SK-N-MC (cell line): Measurements from ENCODE around the gene EIF4EBP2.

Experiments used
- DNase-seq: peaks from one replicate; pipeline ENCODE4 v3.0.0-alpha.2; 2011; ENCODE audit warnings: low read depth, low spot score
- H3K27ac ChIP-seq: fragments of 200-600 bp; sonication (generic); 2 replicates; pipeline ENCODE4 v1.5.1; 2016; ENCODE audit warnings: mixed run types
- H3K36me3 ChIP-seq: fragments of 200-600 bp; sonication (generic); 2 replicates; pipeline ENCODE4 v1.6.1; 2017; ENCODE audit warnings: antibody characterized with exemption, low read length, mixed read lengths; ENCODE audit not compliant: insufficient read depth
- H3K4me3 ChIP-seq: fragments of 200-600 bp; sonication (generic); 2 replicates; pipeline ENCODE4 v1.5.1; 2016
- H3K9ac ChIP-seq: fragments of 200-600 bp; sonication (generic); 2 replicates; pipeline ENCODE4 v1.8.0; 2017; ENCODE audit warnings: mixed run types, mixed read lengths; ENCODE audit not compliant: insufficient read length
- H3K9me3 ChIP-seq: fragments of 200-600 bp; sonication (generic); 2 replicates; pipeline ENCODE4 v1.6.1; 2017; ENCODE audit warnings: low read depth, mild to moderate bottlenecking, antibody characterized with exemption, low read length, moderate library complexity, mixed read lengths
- EZH2 ChIP-seq: fragments of 200-600 bp; sonication (generic); IDR thresholded peaks from one replicate; pipeline ENCODE4 v1.6.1; 2017; ENCODE audit warnings: antibody characterized with exemption
- FOXP2 ChIP-seq: optimal IDR thresholded peaks from 2 replicates; pipeline ENCODE3; 2011; ENCODE audit warnings: mild to moderate bottlenecking, moderate library complexity; ENCODE audit not compliant: insufficient read depth; ENCODE audit errors: extremely low read length, control extremely low read depth
- POLR2AphosphoS5 ChIP-seq: IDR thresholded peaks from 2 replicates; pipeline ENCODE4 v1.6.1; 2012; ENCODE audit warnings: mild to moderate bottlenecking, low read depth, low read length, borderline replicate concordance

The EIF4EBP2 gene

GRCh38 chr10:70445718-70446657, 42.0 kb downstream of the EIF4EBP2 start:
- Histone ChIP-seq H3K4me3 (no peak overlapping the region), H3K27ac (no peak overlapping the region), H3K9me3 (no peaks in the 10 kb centered on the region), H3K36me3 (no peaks in the 10 kb centered on the region), H3K9ac (no peak overlapping the region)
- no peak for TF ChIP-seq EZH2
- no peak for TF ChIP-seq POLR2AphosphoS5
- no peak for TF ChIP-seq FOXP2
- no peak for DNase-seq

GRCh38 chr10:70448236-70448635, 44.3 kb downstream of the EIF4EBP2 start:
- TF ChIP-seq POLR2AphosphoS5: no peak
- TF ChIP-seq EZH2: no peak
- no peak for TF ChIP-seq FOXP2
- DNase-seq: no peak
- no peak overlapping the region for H3K27ac ChIP-seq
- H3K4me3 ChIP-seq: no peak overlapping the region
- H3K36me3 ChIP-seq: no peaks in the 10 kb centered on the region
- H3K9me3 ChIP-seq: no peaks in the 10 kb centered on the region
- H3K9ac ChIP-seq: no peak overlapping the region

GRCh38 chr10:70455213-70455630, 51.3 kb downstream of the EIF4EBP2 start:
- DNase-seq: no peak
- Histone ChIP-seq H3K36me3 (no peaks in the 10 kb centered on the region), H3K9ac (no peak overlapping the region), H3K4me3 (no peak overlapping the region), H3K9me3 (no peaks in the 10 kb centered on the region), H3K27ac (no peak overlapping the region)
- TF ChIP-seq FOXP2: no peak
- no peak for TF ChIP-seq POLR2AphosphoS5
- no peak for TF ChIP-seq EZH2

DNA sequence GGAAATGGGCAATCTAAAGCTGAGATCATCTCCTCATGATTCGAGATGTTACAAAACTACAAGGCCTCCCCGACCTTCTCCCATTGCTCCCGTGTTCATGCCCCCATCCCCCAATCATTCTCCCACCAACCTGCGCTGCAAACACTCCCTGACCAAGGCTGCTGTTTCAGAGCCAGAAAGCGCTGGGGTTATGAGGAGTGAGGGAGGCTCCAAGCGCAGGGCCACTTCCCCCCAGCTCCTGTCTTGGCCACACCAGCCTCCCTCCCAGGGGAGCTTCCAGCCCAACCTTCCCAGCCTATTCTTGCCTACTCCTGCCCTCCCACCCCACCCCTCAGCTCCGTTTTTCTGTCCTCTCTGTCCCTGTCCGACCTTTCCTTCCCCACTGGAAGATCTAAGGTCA, 52.2 kb downstream of the EIF4EBP2 start:
- no peak overlapping the region for H3K27ac ChIP-seq
- DNase-seq: no peak
- no peak overlapping the region for H3K9ac ChIP-seq
- no peaks in the 10 kb centered on the region for H3K36me3 ChIP-seq
- H3K9me3 ChIP-seq: no peaks in the 10 kb centered on the region
- TF ChIP-seq EZH2: no peak
- TF ChIP-seq POLR2AphosphoS5: no peak
- TF ChIP-seq FOXP2: no peak
- H3K4me3 ChIP-seq: no peak overlapping the region

- Histone ChIP-seq H3K9ac (no peak overlapping the region), H3K9me3 (no peaks in the 10 kb centered on the region), H3K27ac (no peak overlapping the region), H3K4me3 (no peak overlapping the region), H3K36me3 (no peaks in the 10 kb centered on the region)
- no peak for DNase-seq
- TF ChIP-seq POLR2AphosphoS5 (no peak), FOXP2 (no peak), EZH2 (no peak)
Measured at GRCh38 chr10:70457759-70458305, 53.9 kb downstream of the EIF4EBP2 start.

GRCh38 chr10:70458329-70459060, 54.5 kb downstream of the EIF4EBP2 start:
- H3K9ac ChIP-seq: no peak overlapping the region
- no peaks in the 10 kb centered on the region for H3K9me3 ChIP-seq
- no peak overlapping the region for H3K27ac ChIP-seq
- no peaks in the 10 kb centered on the region for H3K36me3 ChIP-seq
- DNase-seq: no peak
- H3K4me3 ChIP-seq: no peak overlapping the region
- TF ChIP-seq FOXP2 (no peak), EZH2 (no peak), POLR2AphosphoS5 (no peak)

DNA sequence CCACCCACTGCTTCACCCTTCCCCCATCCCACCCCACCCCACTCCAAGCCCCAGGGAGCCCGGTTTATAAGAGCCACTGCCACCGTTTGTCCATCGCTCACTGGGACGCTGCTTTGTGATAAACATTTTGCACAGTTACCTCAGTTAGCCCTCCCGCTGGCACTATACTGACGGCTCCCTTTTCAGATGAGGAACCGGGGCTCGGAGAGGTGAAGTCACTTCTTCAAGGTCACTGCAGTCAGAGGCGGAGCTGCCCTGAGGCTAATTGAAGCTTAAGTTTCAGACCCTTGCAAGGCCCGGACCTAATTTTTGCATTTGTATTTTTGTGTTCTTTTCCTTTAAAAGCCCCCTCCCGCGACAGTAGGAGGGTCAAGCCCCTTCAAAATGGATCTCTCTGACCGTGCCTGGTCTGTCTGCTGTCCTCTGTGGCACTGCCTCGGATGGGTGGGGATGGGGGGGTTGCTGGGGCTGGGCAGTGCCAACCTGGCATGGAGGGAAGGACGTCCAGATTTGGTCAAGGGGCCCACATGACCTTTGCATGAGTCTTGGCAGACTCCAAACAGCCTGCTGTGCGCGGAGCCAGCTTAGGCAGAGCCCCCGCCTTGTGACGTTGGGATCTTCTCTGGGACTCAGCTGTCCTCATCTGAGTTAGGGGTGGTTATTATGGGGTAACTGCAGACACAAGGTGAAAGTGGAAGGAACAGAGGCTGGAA, 55.3 kb downstream of the EIF4EBP2 start:
- no peaks in the 10 kb centered on the region for H3K36me3 ChIP-seq
- H3K27ac ChIP-seq: no peak overlapping the region
- no peaks in the 10 kb centered on the region for H3K9me3 ChIP-seq
- DNase-seq: no peak
- no peak overlapping the region for H3K9ac ChIP-seq
- no peak overlapping the region for H3K4me3 ChIP-seq
- TF ChIP-seq POLR2AphosphoS5 (no peak), EZH2 (no peak), FOXP2 (no peak)

GRCh38 chr10:70459774-70460490, 56.0 kb downstream of the EIF4EBP2 start:
- DNase-seq: no peak
- Histone ChIP-seq H3K36me3 (no peaks in the 10 kb centered on the region), H3K4me3 (no peak overlapping the region), H3K9me3 (no peaks in the 10 kb centered on the region), H3K9ac (no peak overlapping the region), H3K27ac (no peak overlapping the region)
- no peak for TF ChIP-seq FOXP2
- TF ChIP-seq EZH2: no peak
- TF ChIP-seq POLR2AphosphoS5: no peak
